HG03196 (cell line): Measurements from ENCODE around the gene BTG2.
A peak's percentile ranks its signal among the peaks of the same experiment; 100 is the strongest.
"Not testable (repeated sequence)": the region's sequence is repeated elsewhere in the genome, so short reads cannot be mapped to it uniquely, and the experiment has no call there.

ENCODE experiments used
- ATAC-seq: cut with Tn5 transposase; IDR thresholded peaks from one replicate; pipeline ENCODE4 v1.9.1; 2021; ENCODE audit not compliant: unreplicated experiment

BTG2 gene

GRCh38 chr1:203314025-203314759, 8.9 kb downstream of the BTG2 start:
- ATAC-seq = not testable (repeated sequence)

GRCh38 chr1:203316626-203317093, 11.3 kb downstream of the BTG2 start:
- ATAC-seq = no peak

GRCh38 chr1:203317429-203318228, 12.3 kb downstream of the BTG2 start:
- ATAC-seq = no peak

GRCh38 chr1:203318229-203318517, 12.9 kb downstream of the BTG2 start:
- ATAC-seq = no peak

- ATAC-seq = peak; percentile 51
These were observed 15.4 kb downstream of the BTG2 start for GRCh38 chr1:203320591-203321272.

- no peak for ATAC-seq
These were observed 16.1 kb downstream of the BTG2 start for GRCh38 chr1:203321273-203322052.

- ATAC-seq = no peak
These were observed 17.3 kb downstream of the BTG2 start for GRCh38 chr1:203322500-203323179.

GRCh38 chr1:203323587-203323986, 18.3 kb downstream of the BTG2 start:
- no peak for ATAC-seq

GRCh38 chr1:203324105-203325025, 19.0 kb downstream of the BTG2 start:
- ATAC-seq = no peak

- peak; percentile 31 for ATAC-seq
These were observed 19.7 kb downstream of the BTG2 start for GRCh38 chr1:203325026-203325417.

- no peak for ATAC-seq
These were observed 20.2 kb downstream of the BTG2 start for GRCh38 chr1:203325418-203326091.

- ATAC-seq = peak; percentile 59
These were observed 21.7 kb downstream of the BTG2 start for GRCh38 chr1:203326830-203327683.

- ATAC-seq = peak; percentile 22
These were observed 22.6 kb downstream of the BTG2 start for GRCh38 chr1:203327684-203328457.

- ATAC-seq = no peak
These were observed 23.4 kb downstream of the BTG2 start for GRCh38 chr1:203328714-203329122.

GRCh38 chr1:203331224-203331623, 25.9 kb downstream of the BTG2 start:
- ATAC-seq = no peak

GRCh38 chr1:203335503-203335902, 30.2 kb downstream of the BTG2 start:
- no peak for ATAC-seq

- ATAC-seq = no peak
These were observed 30.8 kb downstream of the BTG2 start for GRCh38 chr1:203336097-203336496.
